Choroid plexus epithelial cell (primary cell): Measurements from ENCODE around the gene NAPSA.

Experiments used
- DNase-seq: peaks from one replicate; pipeline ENCODE4 v3.0.0-alpha.2; 2010; ENCODE audit warnings: low read depth
- H3K4me3 ChIP-seq: 2 replicates; pipeline ENCODE4 v1.5.1; 2011; ENCODE audit warnings: low read depth, mild to moderate bottlenecking, control low read depth, low read length, moderate library complexity
- CTCF ChIP-seq: conservative IDR thresholded peaks from 2 replicates; pipeline ENCODE4 v1.5.1; 2011; ENCODE audit warnings: low read depth, mild to moderate bottlenecking, control low read depth, inconsistent platforms, low read length, moderate library complexity

Gene NAPSA

DNA sequence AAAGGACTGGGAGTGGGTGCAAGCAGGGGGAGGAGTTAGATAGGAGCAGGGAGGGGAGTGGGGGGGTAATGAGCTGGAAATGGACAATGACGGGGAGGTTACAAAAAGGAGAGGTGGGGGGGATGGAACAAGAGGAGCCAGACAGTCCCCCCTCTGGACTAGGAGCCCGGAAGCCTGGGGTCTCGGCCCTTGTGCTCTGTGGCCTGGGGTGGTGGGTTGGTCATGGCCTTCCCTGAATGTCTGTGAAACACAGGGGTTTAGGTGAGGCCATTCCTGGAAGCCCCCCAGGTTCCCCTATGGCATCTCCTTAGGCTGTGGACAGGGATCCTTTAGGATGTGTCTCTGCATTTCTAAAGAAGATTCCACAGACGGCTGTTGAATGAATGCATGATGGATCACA is 48.3 kb downstream of the NAPSA start:
- no peak overlapping the region for H3K4me3 ChIP-seq

DNA sequence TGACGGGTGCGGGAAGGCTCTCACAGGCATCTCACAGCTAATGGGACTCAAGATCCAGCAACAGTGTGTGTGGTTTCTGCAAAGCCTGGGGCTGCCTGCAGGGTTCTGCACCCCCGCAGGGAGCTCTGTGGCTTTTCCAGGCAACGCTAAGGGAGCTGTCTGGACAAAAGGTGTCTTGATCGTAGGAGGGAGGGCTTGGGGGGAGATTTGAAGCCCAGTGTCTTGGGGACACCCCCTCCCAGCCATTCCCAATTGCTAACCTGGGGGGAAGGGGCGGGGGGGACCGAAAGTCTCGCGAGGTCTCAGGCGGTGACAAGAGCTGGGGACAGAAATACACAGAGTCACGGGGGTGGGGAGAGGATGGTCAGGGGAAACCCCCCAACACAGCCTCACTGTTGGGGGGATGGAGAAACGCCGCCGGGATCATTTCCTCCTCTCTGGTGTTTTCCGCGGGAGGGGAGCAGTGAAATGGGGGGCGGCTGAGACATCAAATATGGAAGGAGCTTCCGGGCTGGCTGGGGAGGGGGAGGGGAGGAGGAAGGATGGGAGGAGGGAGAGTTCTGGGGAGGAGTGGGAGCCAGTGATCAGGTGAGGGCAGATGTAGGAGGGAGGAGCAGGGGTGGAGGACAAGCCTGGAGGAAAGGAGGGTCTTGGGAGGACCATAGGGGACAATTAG is 49.5 kb downstream of the NAPSA start:
- DNase-seq: peak; percentile 50
- TF ChIP-seq CTCF: peak; percentile 31
- no peak overlapping the region for H3K4me3 ChIP-seq

More for the DNA sequence above, 48.3 kb downstream of the NAPSA start:
- no peak for TF ChIP-seq CTCF
- DNase-seq: no peak

DNA sequence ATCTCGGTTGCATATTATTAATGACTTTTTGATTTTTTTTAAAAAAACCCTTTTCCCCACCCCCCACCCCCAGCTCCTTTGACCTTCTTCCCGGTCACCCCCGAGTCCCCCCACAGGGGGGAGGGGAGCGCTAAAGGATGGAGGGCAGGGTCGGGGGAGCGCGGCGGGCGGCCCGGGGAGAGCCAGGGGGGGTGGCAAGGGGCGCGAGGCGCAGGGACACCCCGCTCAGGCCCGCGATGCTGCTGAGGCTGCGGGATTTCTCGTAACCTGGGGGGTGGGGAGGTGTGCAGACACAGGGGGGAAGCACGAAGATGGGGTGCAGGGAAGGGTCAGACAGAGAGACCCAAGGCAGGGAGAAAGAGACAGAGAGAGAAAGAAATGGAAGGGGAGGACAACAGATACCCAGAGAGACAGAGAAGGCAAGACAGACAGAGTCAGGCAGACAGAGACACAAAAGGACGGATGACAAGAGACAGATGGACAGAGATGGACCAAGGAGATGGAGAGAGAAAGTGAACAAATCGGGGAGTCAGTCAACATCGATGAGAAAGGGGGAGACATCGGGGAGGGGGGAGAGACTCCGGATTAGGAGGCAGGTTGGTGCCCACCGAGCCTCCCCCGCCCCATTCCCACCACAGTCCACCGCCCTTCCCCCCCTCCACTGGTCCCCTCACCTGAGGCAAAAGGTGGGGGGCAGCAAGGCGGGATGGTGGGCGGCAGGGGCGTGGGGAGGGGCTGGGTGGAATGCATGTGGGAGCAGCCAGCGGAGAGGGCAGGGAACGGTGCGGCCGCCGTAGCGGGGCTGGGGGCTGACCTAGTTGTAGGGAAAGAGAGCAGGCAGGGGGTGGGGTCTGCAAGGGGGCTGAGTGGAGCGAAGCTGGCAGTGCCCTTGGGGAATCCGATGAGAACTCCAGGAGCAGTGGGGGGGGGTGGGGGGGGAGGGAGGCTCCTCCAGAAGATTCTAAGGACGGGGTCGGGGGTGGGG is 50.4 kb downstream of the NAPSA start:
- TF ChIP-seq CTCF: no peak
- no peak overlapping the region for H3K4me3 ChIP-seq
- no peak for DNase-seq

GRCh38 chr19:50313812-50314536 is 51.5 kb downstream of the NAPSA start:
- no peak for TF ChIP-seq CTCF
- H3K4me3 ChIP-seq: no peak overlapping the region
- DNase-seq: no peak

GRCh38 chr19:50312967-50313811 is 52.2 kb downstream of the NAPSA start:
- no peak for TF ChIP-seq CTCF
- no peak for DNase-seq
- no peak overlapping the region for H3K4me3 ChIP-seq
